Stimulated activated CD4-positive, alpha-beta T cell treated with anti-CD3 and anti-CD28 coated beads, Interleukin-15, amount 100 ng/mL, for 24 hours (primary cell): ENCODE data around the gene RFTN1.

Source experiments
- DNase-seq: peaks from one replicate; pipeline ENCODE4 v3.0.0-alpha.2; 2020

RFTN1 gene

DNA sequence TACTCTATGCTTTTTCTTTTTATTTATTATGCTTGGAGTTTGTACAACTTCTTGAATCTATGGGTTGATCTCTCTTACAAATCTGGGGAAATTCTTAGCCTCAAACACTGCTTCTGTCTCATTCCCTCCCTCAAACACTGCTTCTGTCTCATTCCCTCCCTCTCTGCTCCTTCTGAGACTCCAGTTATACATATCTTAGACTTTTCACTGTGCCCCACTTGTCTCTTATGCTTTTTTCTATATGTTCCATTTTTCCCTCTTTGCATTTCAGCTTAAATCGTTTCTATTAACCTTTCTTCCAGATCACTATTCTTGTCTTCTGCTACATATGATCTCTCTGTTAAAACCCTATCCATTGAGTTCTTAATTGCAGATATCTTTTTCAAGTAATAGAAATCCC, 50.4 kb downstream of the RFTN1 start:
- DNase-seq = no peak

GRCh38 chr3:16462679-16463078, 50.8 kb downstream of the RFTN1 start:
- no peak for DNase-seq

DNA sequence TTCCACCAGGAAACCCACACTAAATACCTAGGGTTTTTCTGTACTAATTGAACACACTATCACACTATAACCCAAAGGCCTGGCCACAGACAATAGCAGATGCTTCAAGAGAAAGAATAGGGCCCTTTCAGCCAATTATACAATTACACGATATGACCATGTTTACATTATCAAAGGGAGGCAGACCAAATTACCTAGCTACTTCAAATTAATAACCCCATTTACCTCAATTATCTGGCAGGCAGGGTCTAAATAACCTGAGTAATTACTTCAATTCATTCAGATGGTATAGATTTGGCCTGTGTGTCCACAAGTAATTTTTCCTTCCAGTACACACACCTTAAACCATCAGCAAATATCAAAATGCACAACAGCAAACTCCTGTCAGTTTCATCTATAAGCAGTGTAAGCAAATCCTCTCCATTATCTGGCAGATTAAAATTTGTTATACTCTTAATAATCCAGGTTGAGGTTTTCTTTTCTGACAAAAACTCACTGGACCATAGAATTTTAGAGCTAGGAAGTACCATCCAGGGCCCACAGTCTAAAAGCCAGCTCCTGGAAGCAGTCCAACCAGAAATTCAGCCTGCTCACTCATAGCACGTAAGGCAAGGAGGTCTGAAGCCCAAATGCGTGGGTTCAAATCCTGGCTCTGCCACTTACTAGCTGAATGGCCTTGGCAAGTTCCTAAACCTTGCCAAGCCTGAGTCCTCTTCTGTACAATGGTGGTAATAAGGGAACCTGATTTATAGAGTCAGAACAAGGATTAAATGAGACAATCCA, 51.8 kb downstream of the RFTN1 start:
- no peak for DNase-seq

GRCh38 chr3:16460886-16461285, 52.6 kb downstream of the RFTN1 start:
- no peak for DNase-seq

DNA sequence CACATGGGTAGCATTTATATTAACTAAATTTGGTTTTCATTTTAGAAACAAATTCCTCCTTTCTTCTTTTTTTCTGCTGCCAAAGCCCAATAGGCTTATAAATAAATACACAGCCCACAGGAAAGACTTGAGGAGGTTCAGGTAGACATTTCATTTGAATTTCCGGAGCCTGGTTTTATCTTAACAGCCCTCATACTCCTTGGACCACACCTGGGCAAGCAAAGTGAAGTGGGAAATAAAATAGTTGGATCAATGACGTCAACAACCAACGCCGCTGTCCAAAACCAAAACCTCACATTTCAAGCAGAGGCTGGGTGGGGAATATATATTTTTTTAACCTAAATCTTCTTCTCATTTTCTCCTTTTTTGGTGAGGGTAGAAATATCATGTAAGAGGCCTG, 53.2 kb downstream of the RFTN1 start:
- DNase-seq = no peak

DNA sequence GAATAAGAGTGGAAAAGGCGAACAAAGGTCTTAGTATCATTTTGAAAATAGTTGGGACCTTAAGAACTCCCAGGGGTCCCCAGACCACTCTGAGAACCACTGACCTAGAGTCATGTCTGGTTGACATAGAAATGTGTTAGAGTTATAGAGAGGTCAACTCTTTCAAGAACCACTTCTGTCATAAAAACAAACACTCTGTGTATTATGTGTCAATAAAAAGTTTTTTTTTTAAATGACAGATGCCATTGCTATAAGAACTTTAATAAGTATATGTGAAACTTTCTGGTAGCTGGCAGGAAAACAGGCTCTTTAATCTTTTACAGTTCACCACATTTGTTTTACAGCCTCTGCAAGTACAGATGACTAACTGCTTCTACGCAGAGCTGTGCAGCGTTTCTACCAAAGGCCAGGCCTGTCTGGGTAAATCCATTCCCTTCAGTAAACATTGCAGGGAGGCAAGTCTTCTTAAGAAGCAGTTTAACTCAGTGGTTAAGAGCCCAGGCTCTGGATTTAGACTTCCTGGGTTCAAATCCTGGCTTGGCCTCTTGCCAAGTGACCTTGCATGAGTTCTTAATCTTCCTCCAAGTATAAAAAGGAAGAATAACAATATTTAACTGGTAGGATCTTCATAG, 56.6 kb downstream of the RFTN1 start:
- no peak for DNase-seq

DNA sequence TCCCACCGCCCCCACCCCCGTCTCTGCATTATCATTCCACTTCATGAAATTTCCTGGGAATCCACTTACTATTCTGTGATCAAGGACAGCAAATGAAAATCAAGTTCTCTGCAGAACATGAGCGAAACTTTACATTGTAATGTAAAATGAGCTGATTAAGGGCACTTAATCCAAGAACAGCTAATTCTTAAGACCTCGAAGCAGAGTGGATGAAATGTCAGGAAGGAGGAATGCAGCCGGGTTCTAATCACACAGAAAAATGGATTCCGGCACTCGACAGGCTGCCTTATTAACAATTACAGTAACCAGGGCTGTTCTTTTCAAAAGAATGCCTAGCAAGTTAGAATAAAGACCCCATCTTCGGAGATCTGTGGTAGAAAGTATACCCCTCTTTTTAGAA, 57.5 kb downstream of the RFTN1 start:
- DNase-seq = no peak

DNA sequence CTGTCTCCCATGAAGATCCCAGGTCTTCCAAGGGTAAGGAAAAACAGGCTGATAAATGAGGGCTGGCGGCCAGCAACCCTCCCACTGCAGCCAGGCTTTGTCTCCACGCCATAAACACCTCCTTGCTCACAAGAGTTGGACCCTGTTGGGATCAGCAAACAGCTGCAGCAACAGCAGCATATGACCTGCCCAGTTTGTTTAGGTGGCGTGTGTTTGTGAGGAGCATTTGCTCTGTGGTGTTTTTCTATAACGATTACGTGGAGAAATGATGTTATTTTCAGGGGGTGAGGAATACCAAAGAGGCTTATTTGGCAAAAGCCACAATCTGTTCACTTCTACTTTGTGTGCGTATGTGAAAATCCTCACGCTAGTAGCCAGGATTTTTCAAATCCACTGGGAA, 58.5 kb downstream of the RFTN1 start:
- no peak for DNase-seq

DNA sequence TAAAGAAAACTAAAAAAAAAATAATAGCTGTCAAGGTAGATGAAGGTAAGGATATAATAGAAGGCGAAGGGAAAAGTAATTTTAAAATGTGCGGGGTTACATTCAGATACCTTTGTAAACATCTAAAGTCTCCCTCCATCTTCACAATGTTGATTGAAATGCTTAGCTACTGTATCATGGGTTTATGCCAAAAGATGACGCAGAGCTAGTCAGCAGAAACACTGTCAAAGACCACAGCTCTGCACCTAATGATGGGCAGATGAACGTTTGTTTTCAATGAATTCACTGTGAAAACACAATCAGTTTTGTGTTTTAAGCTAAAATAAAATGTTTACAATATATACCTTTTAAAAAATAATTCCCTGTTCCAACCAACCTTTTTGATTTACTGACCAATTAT, 61.2 kb downstream of the RFTN1 start:
- DNase-seq = no peak

- DNase-seq = no peak
Observed at GRCh38 chr3:16449369-16449768, 64.1 kb downstream of the RFTN1 start.

DNA sequence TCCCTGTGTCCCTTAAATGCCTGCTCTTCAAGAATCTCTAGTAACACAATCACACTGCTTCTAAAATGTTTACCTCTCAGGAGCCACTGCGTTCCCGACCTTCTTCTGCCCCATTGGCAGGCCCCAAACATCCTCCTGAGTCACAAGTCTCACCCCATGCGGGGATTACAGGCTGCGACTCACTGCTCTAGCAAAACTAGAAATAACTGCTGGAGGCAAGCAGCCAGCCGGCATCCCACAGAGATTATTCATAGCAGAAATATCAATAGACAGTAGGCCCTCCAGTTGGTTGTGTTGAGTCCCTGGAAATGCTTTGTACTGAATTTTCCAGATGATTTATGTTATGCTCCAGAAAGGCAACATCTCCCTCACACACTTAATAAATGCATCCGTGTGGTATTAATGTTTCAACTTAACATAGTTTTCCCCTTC, 64.8 kb downstream of the RFTN1 start:
- peak; percentile 66 for DNase-seq

DNA sequence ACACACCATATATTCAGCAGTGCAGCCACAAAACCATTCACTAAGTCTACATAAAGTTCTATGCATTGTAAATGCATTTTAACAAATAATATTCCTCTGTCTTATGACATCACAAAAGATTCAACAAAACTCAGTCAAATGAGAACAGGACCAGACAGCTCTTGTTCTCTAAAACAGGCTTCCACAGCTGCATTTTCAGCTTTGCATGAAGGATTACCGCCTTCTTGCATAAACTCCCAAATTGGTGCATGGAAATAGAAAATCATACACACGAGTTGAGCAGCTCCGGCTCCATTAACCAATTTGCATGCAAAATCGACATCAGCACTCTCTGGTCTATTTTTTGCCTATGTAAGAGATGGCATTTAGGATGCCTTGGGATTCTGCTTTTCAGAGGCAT, 66.4 kb downstream of the RFTN1 start:
- no peak for DNase-seq

- DNase-seq = no peak
Observed at GRCh38 chr3:16444344-16444743, 69.2 kb downstream of the RFTN1 start.

- DNase-seq = no peak
Observed at GRCh38 chr3:16442730-16443129, 70.8 kb downstream of the RFTN1 start.

DNA sequence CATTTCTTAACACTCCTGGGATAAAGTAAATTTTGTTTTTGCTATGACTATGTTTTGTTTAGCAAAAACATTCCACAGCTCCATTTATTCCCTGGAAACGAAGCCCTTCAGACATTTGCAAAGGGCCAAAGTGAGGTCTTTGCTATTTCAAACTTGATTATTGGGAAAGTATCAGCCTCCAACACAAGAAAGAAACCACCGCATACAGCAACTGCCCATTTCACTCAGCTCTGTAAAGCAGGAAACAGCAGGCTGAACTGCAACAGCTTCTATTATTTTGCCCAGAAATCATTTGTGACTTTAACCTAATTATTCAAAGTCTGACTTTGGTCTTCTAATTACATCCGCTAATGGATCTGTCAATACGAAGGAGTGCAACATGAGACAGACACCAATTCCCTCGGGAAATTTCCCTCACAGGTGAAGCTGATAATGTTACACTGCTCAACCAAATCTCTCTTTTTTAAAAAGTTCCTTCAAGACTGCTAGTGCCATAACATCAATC, 72.1 kb downstream of the RFTN1 start:
- no peak for DNase-seq

DNA sequence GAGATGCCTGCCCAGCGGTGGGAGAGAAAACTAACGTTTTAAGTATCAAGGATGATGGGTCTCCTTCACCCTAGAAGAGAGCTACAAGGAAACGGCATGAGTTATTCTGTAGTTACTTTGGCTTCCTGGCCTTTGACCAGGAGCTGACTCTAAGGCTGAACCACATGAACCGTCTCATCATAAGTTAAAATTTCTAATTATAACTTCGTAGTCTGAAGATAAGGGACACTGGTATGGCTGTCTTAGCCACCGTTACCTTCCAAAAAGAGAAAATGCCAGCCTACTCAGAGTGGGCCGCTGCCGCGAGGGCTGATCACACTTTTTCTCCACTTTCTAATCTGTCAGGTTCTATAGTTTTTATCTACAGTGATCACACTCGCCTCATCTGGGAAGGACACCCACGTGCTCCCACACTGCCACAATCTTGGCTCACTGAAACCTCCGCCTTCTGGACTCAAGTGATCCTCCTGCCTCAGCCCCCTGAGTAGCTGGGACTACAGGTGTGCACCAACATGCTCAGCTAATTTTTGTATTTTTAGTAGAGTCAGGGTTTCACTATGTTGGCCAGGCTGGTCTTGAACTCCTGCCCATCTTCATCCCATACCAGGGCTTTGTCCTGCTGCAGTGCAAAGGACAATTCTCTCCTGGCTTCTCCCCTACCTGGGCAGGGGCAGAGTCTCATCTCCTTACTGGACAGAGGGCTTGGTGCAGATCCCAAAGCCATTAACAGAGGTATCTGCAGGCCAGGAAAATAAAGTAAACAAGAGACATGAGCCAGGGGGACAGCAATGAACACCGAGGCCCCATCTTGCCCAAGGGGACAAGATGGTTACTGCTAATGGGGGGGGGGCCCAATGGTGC, 73.4 kb downstream of the RFTN1 start:
- DNase-seq = no peak

DNA sequence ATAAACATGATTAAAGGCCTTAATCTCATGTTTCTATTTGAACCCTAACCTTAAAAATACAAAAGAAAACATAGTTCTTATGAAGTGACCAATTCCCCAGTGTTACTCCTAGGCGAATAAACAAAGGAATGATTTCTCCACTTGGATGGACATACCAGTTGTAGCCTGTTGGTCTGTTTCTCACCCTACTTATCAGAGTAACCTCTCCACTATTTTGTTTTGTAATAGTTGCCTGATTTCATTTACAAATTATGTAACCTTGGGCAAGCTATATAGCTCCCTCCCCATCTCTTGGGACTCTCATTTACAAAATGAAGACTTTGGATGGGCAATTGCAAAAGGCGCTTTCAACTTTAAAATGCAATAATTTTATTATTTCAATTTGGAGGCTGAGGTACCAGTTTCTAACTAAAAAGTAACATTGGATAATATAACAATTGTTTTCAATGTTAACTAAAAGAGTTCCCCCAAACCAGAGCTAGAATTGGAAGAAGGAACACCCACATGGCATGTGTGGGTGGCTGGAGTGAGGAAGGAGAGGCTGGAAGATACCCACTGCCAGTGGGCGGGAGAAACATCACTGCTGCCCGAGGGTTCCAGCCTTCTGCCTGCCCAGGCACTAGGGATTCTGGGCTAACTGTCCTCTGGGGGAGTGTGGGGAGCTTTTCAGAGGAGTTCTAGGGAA, 74.2 kb downstream of the RFTN1 start:
- no peak for DNase-seq

DNA sequence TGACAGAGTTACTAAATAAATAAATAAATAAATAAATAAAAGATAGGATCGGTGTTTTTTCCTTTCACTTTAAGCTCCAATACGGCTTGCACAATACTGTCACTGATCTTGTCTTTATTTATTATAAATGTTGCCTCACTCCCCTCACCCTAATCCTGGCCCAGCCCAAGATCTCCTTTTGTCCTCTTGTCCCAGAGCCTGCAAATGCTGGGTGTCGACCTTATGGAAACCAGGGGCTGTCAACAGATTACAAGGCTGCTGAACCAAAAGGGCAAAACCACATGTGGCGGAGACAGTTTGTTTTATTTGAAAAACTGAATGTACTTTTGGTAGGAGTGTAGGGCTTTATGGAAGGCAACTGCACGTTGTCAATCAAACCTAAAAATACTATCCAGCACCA, 75.9 kb downstream of the RFTN1 start:
- no peak for DNase-seq

GRCh38 chr3:16433701-16434151, 79.8 kb downstream of the RFTN1 start:
- no peak for DNase-seq

DNA sequence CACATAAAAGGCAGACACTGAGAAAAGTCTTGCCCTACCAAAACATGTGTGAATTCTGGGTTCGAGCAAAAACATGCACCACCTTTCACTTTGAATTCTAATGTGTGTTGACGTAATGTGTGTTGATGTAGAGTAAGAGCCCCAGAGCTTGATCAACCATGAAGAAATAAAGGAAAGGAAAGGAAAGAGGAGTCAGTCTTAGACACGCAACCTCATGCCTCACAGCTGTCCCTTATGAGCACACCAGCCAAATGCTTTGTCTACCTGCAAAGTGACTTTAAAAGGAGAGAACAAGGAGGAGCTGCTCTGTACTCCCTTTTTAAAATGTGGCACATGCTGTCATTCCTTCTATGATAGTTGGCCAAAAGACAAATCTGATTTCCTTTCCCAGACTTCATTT, 80.8 kb downstream of the RFTN1 start:
- no peak for DNase-seq

- no peak for DNase-seq
Observed at GRCh38 chr3:16430717-16431630, 82.5 kb downstream of the RFTN1 start.

GRCh38 chr3:16429086-16429485, 84.4 kb downstream of the RFTN1 start:
- DNase-seq = no peak
